Ecto neural progenitor cell (in vitro differentiated cells): ENCODE measurements around the gene VIPR2.

ENCODE experiments used
- DNase-seq: peaks from one replicate; pipeline ENCODE4 v3.0.0-alpha.2; 2018; ENCODE audit warnings: low spot score

Gene VIPR2

DNA sequence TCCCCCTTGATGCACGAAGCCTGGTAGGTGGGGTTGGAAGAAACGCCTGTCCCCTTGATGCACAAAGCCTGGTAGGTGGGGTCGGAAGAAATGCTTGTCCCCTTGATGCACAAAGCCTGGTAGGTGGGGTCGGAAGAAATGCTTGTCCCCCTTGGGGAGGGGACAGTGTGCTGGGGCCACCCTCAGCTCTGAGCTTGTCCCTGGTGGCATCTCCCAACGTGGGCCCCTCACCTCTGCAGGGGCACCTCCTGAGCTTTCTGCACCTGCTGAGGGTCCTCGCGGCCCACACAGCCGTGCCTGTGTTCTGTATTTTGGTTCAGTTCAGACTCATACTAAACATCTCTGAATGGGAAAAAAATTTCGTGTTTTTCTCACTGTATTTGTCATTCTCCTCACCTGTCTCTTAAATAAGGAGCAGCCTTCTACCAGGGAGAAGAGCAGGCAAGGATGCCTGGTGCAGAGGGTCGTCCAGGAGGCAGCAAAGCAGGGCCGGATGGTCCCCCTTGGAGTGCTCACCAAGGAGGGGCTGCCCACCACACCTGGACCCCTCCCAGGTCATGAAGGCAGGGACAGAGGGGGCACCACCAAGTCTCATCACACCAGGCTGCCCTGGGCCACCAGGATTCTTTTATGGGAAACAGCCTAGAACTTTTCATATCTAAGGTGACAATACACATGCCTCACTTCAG lies 24.7 kb downstream of the VIPR2 start:
- DNase-seq, result no peak

GRCh38 chr7:159119026-159119741 lies 25.5 kb downstream of the VIPR2 start:
- DNase-seq, result no peak

DNA sequence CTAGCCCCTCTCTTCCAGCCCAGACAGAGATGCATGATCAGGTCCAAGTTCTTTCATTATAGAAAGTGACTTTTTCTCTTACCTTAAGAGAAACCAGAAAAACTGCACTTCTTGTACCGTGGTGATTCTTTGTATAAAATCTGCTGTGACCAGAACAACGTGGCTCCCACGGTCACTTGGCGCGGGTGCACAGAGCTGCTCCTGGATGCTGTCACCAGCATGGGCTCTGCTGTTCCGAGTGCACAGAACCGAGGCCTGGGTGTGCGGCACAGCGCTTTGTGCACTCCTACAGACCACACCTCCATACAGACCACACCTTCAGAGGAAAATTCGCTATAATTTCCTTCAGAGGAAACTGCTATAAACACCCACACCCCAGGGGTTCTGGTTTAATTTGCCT lies 26.0 kb downstream of the VIPR2 start:
- no peak for DNase-seq

DNA sequence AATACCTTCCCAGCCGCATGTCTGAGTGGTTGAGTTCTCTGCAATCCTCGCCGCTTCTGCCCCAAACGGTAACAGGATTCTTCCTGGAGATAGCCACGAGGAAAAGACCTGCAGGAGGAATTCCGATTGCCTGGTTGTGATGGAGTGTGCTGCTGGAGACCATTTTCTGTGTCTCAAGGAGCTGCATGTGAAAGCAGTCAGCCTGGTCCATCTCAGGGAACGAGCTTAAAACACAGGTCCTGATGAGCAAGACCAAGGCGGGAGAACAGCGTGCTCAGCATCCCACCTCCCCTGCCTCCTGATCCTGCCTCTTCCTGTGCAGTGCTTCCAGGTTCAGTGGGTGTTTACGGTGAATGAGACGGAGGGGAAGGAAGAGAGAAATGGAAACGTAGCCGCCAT lies 26.5 kb downstream of the VIPR2 start:
- no peak for DNase-seq

DNA sequence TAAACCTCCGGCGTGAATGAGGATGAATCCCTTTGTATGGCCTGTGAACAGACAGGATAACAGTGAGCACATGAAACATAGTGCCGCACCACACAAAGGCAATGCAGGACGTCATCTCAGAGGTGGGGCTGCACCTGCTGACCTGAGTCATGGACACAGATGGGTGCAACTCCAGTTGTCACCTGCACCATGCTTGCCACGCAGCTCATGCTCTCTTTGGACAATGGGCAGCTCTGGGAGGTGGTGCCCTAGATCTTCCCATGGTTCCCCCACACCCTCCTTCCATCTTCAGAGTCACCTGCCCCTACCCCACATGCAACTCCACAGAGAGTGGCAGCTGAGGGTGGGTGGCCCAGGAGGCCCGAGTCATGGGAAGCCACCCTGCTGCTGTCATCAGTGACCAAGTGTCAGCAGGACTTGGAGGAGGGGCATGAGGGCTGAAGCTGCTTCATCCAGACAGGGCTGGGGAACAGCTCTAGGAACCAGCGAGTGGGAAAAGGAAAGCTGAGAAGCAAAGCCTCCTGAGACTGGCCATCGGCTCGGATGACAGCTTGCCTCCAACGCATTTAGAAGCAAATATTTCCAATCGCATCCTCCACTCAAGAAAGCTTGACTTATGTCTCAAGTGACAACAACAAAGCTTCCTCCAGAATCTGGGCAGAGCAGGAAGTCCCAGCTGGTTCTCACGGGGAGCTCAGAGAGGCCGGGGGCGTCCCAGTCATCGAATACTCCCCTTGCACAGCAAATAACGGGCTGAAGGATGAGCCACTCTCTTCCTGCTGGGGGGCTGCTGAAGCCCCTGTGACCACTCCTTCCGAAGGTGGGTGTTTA lies 27.1 kb downstream of the VIPR2 start:
- DNase-seq, result no peak

DNA sequence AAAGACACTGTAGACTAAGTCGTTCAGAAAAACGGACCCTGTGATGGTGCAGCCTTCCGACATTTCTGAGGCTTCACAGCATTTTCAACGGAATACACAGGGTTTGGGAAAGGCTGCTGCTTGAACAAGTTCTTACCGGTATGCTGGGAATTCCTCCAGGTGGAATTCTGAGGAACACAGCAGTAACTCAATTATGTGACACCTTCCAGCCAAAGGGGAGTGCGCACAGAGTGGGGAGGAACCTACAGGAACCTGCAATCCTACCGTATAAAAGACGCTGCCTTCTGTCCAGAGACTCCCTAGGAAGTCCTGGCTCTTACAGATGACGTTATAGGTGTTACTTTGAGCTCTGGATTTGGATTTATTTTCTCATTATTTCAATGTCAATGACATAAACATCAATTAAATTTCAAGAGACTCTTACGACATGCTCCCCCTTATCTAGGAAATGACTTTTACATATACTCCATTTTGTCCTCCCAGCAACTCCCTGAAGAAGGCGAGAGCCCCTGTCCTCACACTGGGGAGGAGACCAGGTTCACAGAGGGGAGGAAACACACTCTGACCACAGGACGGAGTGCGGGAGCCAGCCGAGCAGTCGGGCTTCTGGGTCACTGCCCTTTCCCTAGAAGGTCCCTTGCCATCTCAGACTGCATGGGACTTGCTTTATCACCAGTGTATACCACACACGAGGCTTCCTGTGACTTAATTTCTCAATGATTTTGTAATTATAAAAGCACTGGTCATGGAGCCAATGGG lies 27.9 kb downstream of the VIPR2 start:
- no peak for DNase-seq

DNA sequence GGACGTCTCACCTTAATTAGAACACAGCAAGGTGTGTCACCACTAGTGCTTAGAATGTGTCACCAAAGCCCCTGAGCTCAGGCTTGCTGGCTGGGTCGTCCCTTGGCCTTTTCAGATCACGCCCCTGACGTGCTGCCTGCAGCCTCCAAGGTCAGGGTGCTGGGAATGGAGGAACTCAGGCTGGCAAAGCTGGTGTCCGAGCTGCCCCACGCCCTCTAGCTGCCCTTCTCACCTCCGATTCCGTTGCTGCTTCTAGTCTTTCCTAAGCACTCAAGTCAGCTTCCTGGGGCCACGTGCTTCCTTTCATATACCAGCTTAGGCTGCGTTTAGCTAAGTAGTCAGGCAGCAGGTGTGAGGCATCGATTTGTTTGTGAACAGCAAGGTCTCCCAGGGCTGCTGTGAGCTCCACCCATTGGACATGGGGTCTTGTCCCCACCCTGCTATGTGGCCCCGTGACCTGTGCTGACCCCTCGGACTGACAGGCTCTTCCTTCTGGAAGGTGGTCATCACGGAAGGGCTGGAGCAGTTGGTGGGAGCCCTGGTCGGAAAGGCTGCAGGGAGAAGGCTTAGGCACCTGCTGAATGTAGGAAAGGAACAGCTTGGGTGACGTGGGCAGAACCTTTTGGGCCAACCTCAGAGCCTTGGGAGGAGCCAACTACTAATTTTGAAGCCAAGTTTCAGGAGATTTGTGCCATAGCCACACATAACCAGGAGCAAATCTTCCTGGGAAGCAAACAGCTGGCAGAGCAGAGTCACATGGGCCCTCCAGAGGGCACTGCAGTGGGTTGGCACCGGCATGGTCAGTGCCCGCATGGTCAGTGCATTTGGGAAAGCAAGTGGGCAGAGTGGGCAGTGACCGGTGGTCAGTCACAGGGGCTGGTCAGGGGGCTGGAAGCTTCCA lies 28.8 kb downstream of the VIPR2 start:
- no peak for DNase-seq

GRCh38 chr7:159114981-159115380 lies 29.7 kb downstream of the VIPR2 start:
- DNase-seq, result no peak

DNA sequence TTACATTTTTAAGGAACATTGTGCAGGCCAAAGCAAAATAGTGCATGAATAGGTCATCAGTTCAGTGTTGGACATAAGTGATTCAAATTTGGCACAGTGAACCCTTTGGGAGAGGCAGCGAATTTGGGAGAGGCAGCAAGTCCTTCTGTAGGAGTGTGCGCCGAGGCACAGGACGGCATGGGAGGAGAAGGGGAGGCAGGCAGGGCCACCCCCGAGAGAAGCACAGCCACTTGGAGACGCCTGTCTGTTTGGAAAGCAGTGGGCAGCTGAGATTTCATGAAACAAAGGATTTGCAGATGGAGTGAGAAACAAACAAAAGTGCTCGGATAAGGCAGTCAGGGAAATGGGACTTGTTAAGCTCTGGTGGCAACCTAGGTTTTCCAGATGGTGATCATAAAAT lies 30.6 kb downstream of the VIPR2 start:
- no peak for DNase-seq

GRCh38 chr7:159113056-159113455 lies 31.6 kb downstream of the VIPR2 start:
- DNase-seq, result no peak

GRCh38 chr7:159112136-159113011 lies 32.3 kb downstream of the VIPR2 start:
- no peak for DNase-seq

- no peak for DNase-seq
These were observed 35.0 kb downstream of the VIPR2 start for GRCh38 chr7:159109653-159110035.

GRCh38 chr7:159108941-159109652 lies 35.6 kb downstream of the VIPR2 start:
- no peak for DNase-seq

- no peak for DNase-seq
These were observed 36.2 kb downstream of the VIPR2 start for GRCh38 chr7:159108491-159108890.

DNA sequence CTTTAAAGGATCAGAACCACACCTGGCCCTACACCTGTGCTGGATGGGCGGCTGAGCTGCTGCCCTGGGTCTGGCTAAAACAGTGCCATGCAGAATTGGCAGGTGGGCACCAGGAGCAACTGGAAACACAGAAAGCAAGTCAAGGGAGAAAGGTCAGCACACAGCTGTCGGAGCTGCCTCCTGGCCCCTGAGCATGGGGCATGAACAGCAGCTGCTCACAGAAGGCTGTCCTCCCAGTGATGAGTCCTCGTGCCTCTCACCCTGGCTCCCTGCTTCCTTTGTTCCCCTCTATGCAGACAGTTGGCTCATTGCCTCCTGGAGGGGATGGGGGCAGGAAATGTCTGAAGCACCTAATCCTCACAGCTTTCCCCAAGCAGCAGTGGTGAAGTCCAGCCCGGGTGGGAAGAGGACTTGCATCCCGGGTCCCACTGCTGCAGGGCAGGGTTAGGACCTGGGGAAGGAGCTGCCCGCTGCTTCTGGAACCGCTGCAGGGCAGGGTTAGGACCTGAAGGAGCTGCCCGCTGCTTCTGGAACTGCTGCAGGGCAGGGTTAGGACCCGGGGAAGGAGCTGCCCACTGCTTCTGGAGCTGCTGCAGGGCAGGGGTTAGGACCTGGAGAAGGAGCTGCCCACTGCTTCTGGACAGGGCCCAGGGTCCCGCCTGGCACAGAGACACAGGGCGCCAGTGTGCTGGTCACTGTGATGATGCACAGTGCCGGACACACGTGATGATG lies 37.3 kb downstream of the VIPR2 start:
- DNase-seq, result no peak

GRCh38 chr7:159105832-159106811 lies 38.5 kb downstream of the VIPR2 start:
- DNase-seq, result peak; percentile 65

DNA sequence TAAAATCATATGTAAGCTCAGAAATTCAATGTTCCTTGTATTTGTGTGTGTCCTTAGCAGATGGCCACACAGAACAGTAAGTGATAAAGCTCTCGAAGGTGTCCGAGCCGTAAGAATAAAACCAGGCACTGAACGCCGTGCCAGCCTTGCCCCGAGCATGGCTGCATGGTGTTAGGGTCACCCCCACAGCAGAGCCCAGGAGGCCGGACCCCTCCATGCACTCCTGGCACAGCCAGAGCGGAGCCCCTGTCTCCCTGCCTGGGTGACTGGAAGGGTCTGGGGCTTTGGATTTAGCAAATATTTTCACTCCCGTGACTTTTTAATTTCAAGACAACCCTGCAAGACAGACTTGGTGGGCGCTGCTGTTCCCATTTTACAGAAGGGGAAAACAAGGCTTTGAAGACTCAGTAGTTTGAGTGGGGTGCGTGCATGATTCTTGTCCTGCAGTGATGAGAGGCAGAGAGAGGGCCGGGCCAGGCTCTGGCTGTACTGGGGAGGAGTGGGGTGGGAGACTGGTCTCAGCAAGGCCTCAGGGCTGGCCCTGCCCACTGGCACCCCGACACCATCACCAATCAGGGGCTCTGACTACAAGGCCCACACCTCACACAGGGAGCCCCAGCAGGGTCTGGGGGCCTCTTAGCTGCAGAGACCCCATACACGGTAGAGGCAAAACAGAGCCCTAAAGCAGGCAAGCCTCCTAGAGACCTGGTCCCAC lies 39.4 kb downstream of the VIPR2 start:
- no peak for DNase-seq
